Measurements from ENCODE around the gene CASK.

DNA sequence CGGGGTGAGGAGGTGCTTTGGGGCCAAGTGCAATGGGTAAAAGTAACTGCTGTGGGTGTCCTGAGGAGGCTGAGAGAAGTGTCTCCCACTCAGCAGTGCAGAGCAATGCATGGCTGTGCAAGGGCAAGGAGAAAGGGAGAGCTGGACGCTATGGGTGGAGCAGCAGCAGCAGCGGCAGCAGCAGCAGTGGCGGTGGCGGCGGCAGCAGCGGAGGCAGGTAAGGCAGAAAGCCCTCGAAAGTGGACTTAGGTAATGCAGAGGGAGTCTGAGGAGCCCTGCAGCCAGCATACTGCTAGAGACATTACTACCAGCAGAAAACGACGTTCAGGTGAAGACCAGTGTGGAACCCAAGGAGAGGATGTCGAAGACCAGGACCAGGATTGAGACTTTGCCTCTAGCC is 394.1 kb downstream of the CASK start:
- TF ChIP-seq ZNF565 (CRISPR knock-in tag; conservative IDR thresholded peaks at IDR 0.05; ENCODE audit: low read depth) (no peak), ISL1 (CRISPR knock-in tag; IDR thresholded peaks at IDR 0.05) (no peak), TCF4 (CRISPR knock-in tag; IDR thresholded peaks at IDR 0.05; ENCODE audit: borderline replicate concordance) (no peak), TOX (CRISPR knock-in tag; IDR thresholded peaks at IDR 0.05; ENCODE audit: borderline replicate concordance) (no peak), ARNTL (CRISPR knock-in tag; IDR thresholded peaks at IDR 0.05; ENCODE audit: borderline replicate concordance, low read depth) (no peak), ZNF8 (CRISPR knock-in tag; IDR thresholded peaks at IDR 0.05) (no peak), OSR1 (CRISPR knock-in tag; IDR thresholded peaks at IDR 0.05) (no peak)
- TF ChIP-seq, protein P1, sequence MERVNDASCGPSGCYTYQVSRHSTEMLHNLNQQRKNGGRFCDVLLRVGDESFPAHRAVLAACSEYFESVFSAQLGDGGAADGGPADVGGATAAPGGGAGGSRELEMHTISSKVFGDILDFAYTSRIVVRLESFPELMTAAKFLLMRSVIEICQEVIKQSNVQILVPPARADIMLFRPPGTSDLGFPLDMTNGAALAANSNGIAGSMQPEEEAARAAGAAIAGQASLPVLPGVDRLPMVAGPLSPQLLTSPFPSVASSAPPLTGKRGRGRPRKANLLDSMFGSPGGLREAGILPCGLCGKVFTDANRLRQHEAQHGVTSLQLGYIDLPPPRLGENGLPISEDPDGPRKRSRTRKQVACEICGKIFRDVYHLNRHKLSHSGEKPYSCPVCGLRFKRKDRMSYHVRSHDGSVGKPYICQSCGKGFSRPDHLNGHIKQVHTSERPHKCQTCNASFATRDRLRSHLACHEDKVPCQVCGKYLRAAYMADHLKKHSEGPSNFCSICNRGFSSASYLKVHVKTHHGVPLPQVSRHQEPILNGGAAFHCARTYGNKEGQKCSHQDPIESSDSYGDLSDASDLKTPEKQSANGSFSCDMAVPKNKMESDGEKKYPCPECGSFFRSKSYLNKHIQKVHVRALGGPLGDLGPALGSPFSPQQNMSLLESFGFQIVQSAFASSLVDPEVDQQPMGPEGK (CRISPR knock-in tag; IDR thresholded peaks at IDR 0.05; ENCODE audit: borderline replicate concordance), result no peak

Measured in SK-N-SH treated with all-trans-retinoic acid at 6 μM for 48 hours (cell line).